ENCODE data around the gene AKAP14. TPM values are rescaled to one million over a fixed set of nuclear protein-coding genes. Genes with fewer than 3 reads are reported as not detected.

Gene AKAP14
- not detected for total RNA-seq

- TF ChIP-seq CTCF (IDR thresholded peaks at IDR 0.05; ENCODE audit: low read depth): no peak
Observed at GRCh38 chrX:119895843-119896326, at the start of gene AKAP14. AKAP14 (plus strand) TSS chrX:119895893; CDS start chrX:119903224, 7,331 bp downstream.

- no peak for TF ChIP-seq CTCF (IDR thresholded peaks at IDR 0.05; ENCODE audit: low read depth)
Observed at GRCh38 chrX:119852382-119853353, 43.0 kb upstream of the AKAP14 start, which contains the start of gene UPF3B. UPF3B (minus strand) TSS chrX:119852963; CDS start chrX:119852928, 35 bp downstream.

- TF ChIP-seq CTCF (IDR thresholded peaks at IDR 0.05; ENCODE audit: low read depth): no peak
Observed at GRCh38 chrX:119853444-119853843, 42.2 kb upstream of the AKAP14 start.

GRCh38 chrX:119870626-119871131, 25.0 kb upstream of the AKAP14 start:
- TF ChIP-seq CTCF (IDR thresholded peaks at IDR 0.05; ENCODE audit: low read depth): no peak

- TF ChIP-seq CTCF (IDR thresholded peaks at IDR 0.05; ENCODE audit: low read depth): no peak
Observed at GRCh38 chrX:119871245-119871598, 24.5 kb upstream of the AKAP14 start.

- no peak for TF ChIP-seq CTCF (IDR thresholded peaks at IDR 0.05; ENCODE audit: low read depth)
Observed at GRCh38 chrX:119871599-119872395, 23.9 kb upstream of the AKAP14 start, which contains the start of the genes NDUFA1 and RNF113A. NDUFA1 (plus strand) TSS chrX:119871832; CDS start chrX:119871912, 80 bp downstream. RNF113A (minus strand) TSS chrX:119871733; CDS start chrX:119871613, 120 bp downstream.
